Measurements from ENCODE around the gene YWHAE.
A peak's percentile ranks its signal among the peaks of the same experiment; 100 is the strongest.
"Not testable (repeated sequence)": the region's sequence is repeated elsewhere in the genome, so short reads cannot be mapped to it uniquely, and the experiment has no call there.

Gene YWHAE

GRCh38 chr17:1399679-1400512 is at the start of gene YWHAE:
YWHAE (minus strand) TSS chr17:1400222; CDS start chr17:1400110, 112 bp downstream.
- peak; percentile 93 for DNase-seq (ENCODE audit: low spot score)

GRCh38 chr17:1449412-1449967 is 49.5 kb upstream of the YWHAE start:
- no peak for DNase-seq (ENCODE audit: low spot score)

- DNase-seq (ENCODE audit: low spot score): no peak
These were observed 47.0 kb upstream of the YWHAE start for GRCh38 chr17:1447052-1447451.

- DNase-seq (ENCODE audit: low spot score): no peak
These were observed 46.2 kb upstream of the YWHAE start for GRCh38 chr17:1446201-1446600.

- not testable (repeated sequence) for DNase-seq (ENCODE audit: low spot score)
These were observed 45.7 kb upstream of the YWHAE start for GRCh38 chr17:1445695-1446094.

- DNase-seq (ENCODE audit: low spot score): not testable (repeated sequence)
These were observed 42.7 kb upstream of the YWHAE start for GRCh38 chr17:1442721-1443120.

GRCh38 chr17:1442187-1442586 is 42.2 kb upstream of the YWHAE start:
- DNase-seq (ENCODE audit: low spot score): no peak

- no peak for DNase-seq (ENCODE audit: low spot score)
These were observed 40.9 kb upstream of the YWHAE start for GRCh38 chr17:1440921-1441320.

- peak; percentile 71 for DNase-seq (ENCODE audit: low spot score)
These were observed 38.6 kb upstream of the YWHAE start for GRCh38 chr17:1438593-1439083.

- DNase-seq (ENCODE audit: low spot score): no peak
These were observed 35.3 kb upstream of the YWHAE start for GRCh38 chr17:1435326-1435725.

GRCh38 chr17:1434150-1434549 is 34.1 kb upstream of the YWHAE start:
- peak; percentile 47 for DNase-seq (ENCODE audit: low spot score)

- no peak for DNase-seq (ENCODE audit: low spot score)
These were observed 31.6 kb upstream of the YWHAE start for GRCh38 chr17:1431631-1432104.

- DNase-seq (ENCODE audit: low spot score): no peak
These were observed 23.6 kb upstream of the YWHAE start for GRCh38 chr17:1423456-1424135.

GRCh38 chr17:1422885-1423284 is 22.9 kb upstream of the YWHAE start:
- peak; percentile 93 for DNase-seq (ENCODE audit: low spot score)

GRCh38 chr17:1421470-1421869 is 21.4 kb upstream of the YWHAE start:
- no peak for DNase-seq (ENCODE audit: low spot score)

- DNase-seq (ENCODE audit: low spot score): no peak
These were observed 21.0 kb upstream of the YWHAE start for GRCh38 chr17:1420981-1421380.

- DNase-seq (ENCODE audit: low spot score): no peak
These were observed 20.1 kb upstream of the YWHAE start for GRCh38 chr17:1420163-1420562.

- not testable (repeated sequence) for DNase-seq (ENCODE audit: low spot score)
These were observed 18.5 kb upstream of the YWHAE start for GRCh38 chr17:1418476-1418875.

- DNase-seq (ENCODE audit: low spot score): no peak
These were observed 16.4 kb upstream of the YWHAE start for GRCh38 chr17:1416414-1416813.

- DNase-seq (ENCODE audit: low spot score): no peak
These were observed 14.6 kb upstream of the YWHAE start for GRCh38 chr17:1414634-1415033.

- no peak for DNase-seq (ENCODE audit: low spot score)
These were observed 14.1 kb upstream of the YWHAE start for GRCh38 chr17:1414001-1414574.

- DNase-seq (ENCODE audit: low spot score): peak; percentile 83
These were observed 13.3 kb upstream of the YWHAE start for GRCh38 chr17:1413281-1413791.
